Measurements from ENCODE around the gene FMC1.

FMC1 gene

DNA sequence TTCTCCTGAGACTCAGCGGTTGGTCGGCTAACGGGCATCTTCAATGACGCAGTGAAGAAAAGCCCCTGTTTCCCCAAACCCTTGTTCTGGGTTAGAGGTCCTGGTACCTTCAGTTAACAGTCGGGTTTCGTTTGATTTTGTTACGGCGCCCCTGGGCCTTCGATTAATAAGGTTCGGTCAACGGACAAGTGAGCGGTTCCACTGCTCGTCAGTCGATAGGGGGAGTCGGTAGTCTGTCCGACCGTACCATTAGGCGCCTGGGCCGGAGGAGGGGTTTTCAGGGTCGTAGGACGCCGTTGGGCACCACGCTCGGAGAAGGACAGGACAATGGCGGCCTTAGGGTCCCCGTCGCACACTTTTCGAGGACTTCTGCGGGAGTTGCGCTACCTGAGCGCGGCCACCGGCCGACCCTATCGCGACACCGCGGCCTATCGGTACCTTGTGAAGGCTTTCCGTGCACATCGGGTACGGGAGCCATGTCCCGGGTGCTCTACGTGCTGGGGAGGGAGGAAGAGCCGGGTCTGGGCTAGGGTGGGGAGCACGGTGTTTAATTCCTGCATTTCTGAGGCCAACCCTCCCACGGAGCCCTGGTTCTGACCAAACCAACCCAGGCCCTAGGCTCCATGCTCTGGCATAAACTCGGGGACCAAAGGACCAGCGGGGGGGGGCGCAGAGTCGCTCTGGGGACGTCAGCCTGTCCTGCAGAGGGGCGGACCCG is at the start of gene FMC1:
Gene FMC1, plus strand, starts transcription at position 280 of the 718 bp plus-strand sequence. Its CDS starts 48 bp downstream, at position 328.
- TF ChIP-seq, protein P1, sequence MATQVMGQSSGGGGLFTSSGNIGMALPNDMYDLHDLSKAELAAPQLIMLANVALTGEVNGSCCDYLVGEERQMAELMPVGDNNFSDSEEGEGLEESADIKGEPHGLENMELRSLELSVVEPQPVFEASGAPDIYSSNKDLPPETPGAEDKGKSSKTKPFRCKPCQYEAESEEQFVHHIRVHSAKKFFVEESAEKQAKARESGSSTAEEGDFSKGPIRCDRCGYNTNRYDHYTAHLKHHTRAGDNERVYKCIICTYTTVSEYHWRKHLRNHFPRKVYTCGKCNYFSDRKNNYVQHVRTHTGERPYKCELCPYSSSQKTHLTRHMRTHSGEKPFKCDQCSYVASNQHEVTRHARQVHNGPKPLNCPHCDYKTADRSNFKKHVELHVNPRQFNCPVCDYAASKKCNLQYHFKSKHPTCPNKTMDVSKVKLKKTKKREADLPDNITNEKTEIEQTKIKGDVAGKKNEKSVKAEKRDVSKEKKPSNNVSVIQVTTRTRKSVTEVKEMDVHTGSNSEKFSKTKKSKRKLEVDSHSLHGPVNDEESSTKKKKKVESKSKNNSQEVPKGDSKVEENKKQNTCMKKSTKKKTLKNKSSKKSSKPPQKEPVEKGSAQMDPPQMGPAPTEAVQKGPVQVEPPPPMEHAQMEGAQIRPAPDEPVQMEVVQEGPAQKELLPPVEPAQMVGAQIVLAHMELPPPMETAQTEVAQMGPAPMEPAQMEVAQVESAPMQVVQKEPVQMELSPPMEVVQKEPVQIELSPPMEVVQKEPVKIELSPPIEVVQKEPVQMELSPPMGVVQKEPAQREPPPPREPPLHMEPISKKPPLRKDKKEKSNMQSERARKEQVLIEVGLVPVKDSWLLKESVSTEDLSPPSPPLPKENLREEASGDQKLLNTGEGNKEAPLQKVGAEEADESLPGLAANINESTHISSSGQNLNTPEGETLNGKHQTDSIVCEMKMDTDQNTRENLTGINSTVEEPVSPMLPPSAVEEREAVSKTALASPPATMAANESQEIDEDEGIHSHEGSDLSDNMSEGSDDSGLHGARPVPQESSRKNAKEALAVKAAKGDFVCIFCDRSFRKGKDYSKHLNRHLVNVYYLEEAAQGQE (IDR thresholded peaks at IDR 0.05; ENCODE audit: low read depth) = no peak
- TF ChIP-seq YY1 (IDR thresholded peaks at IDR 0.05; ENCODE audit: low read depth) (peak; percentile 85), USF1 (IDR thresholded peaks at IDR 0.05) (no peak), TAF1 (IDR thresholded peaks at IDR 0.05; ENCODE audit: low read depth) (peak; percentile 78), CREB1 (IDR thresholded peaks at IDR 0.05; ENCODE audit: low read depth) (peak; percentile 74), EP300 (IDR thresholded peaks at IDR 0.05; ENCODE audit: borderline replicate concordance) (peak; percentile 38; the same call in 1 of the 2 replicates), EGR1 (IDR thresholded peaks at IDR 0.05) (no peak), TEAD4 (IDR thresholded peaks at IDR 0.05) (0 out of 2 replicates have a peak, but pooled peaks have one; percentile 8), FOXM1 (IDR thresholded peaks at IDR 0.05; ENCODE audit: borderline replicate concordance, low read depth) (peak; percentile 21; the same call in 1 of the 2 replicates), RAD21 (IDR thresholded peaks at IDR 0.05; ENCODE audit: low read depth) (peak; percentile 24; the same call in 1 of the 2 replicates), MAX (IDR thresholded peaks at IDR 0.05) (no peak; the same call in none of the 2 replicates), CEBPB (IDR thresholded peaks at IDR 0.05) (no peak), NFIC (IDR thresholded peaks at IDR 0.05) (0 out of 2 replicates have a peak, but pooled peaks have one; percentile 26), TCF12 (IDR thresholded peaks at IDR 0.05; ENCODE audit: low read depth) (no peak; the same call in 1 of the 2 replicates), ZBTB7A (IDR thresholded peaks at IDR 0.05; ENCODE audit: low read depth) (peak; percentile 93)

DNA sequence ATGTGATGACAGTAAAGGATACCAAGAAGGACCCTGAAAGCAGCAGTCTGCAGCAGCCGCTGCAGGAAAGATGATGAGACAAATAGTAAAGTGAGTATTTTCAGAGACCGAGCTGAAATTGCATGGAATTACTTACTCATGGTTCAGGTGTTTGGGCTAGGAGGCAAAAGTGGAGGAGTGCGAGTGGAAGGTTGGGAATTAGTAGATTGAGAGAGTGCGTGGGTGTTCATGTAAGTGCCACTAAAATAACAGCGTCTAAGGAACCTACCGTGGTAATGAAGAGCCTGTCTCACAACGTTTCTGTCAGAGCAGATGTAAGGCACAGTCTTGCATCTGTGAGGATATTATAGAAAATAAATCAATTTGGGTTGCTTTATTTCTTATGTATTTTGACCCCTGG is 48.3 kb upstream of the FMC1 start:
- TF ChIP-seq, protein P1 (IDR thresholded peaks at IDR 0.05; ENCODE audit: low read depth) = no peak
- TF ChIP-seq MAX (IDR thresholded peaks at IDR 0.05) (no peak), TCF12 (IDR thresholded peaks at IDR 0.05; ENCODE audit: low read depth) (no peak), TAF1 (IDR thresholded peaks at IDR 0.05; ENCODE audit: low read depth) (no peak), NFIC (IDR thresholded peaks at IDR 0.05) (no peak), ZBTB7A (IDR thresholded peaks at IDR 0.05; ENCODE audit: low read depth) (no peak), EGR1 (IDR thresholded peaks at IDR 0.05) (no peak), USF1 (IDR thresholded peaks at IDR 0.05) (no peak), YY1 (IDR thresholded peaks at IDR 0.05; ENCODE audit: low read depth) (no peak), CEBPB (IDR thresholded peaks at IDR 0.05) (no peak), CREB1 (IDR thresholded peaks at IDR 0.05; ENCODE audit: low read depth) (no peak), FOXM1 (IDR thresholded peaks at IDR 0.05; ENCODE audit: borderline replicate concordance, low read depth) (no peak), RAD21 (IDR thresholded peaks at IDR 0.05; ENCODE audit: low read depth) (no peak), TEAD4 (IDR thresholded peaks at IDR 0.05) (no peak)

- TF ChIP-seq FOXM1 (IDR thresholded peaks at IDR 0.05; ENCODE audit: borderline replicate concordance, low read depth) = no peak
Measured at GRCh38 chr7:139293534-139293933, 47.6 kb upstream of the FMC1 start.

GRCh38 chr7:139294241-139294640 is 46.9 kb upstream of the FMC1 start:
- no peak for TF ChIP-seq TAF1 (IDR thresholded peaks at IDR 0.05; ENCODE audit: low read depth)
- TF ChIP-seq CEBPB (IDR thresholded peaks at IDR 0.05) = no peak
- TF ChIP-seq FOXM1 (IDR thresholded peaks at IDR 0.05; ENCODE audit: borderline replicate concordance, low read depth) = no peak
- TF ChIP-seq CREB1 (IDR thresholded peaks at IDR 0.05; ENCODE audit: low read depth) = no peak
- TF ChIP-seq EP300 (IDR thresholded peaks at IDR 0.05; ENCODE audit: borderline replicate concordance) = no peak
- TF ChIP-seq ZBTB7A (IDR thresholded peaks at IDR 0.05; ENCODE audit: low read depth) = no peak

DNA sequence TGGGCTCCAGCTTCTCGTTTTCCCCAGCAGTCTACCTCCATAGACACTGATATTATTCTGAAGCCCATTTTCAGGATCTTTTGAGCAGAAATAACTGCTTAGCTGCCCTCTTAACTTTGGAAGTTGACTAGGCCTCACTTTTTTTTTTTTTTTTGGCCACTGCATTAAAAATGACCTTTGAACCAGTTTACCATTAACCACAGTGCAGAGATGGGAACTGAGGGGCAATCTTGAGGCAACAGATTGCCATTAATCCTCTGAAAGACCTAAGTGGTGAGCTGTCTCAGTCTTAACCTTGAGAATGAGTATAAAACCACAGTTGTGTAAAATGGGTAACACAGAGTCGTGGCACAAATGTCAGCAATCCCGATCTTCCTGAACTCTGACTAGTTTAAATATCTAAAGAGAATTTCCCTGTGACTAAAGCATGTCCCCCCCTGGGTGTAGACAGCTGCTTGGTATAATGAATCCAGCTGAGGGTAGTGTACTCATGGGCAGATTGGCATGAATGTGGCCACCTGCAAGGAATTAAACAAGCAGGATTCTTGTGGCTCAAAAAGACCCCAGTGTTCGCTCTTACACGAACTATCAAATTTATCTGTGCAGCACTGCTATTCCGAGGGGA is 46.1 kb upstream of the FMC1 start:
- TF ChIP-seq, protein P1 (IDR thresholded peaks at IDR 0.05; ENCODE audit: low read depth) = no peak
- TF ChIP-seq CEBPB (IDR thresholded peaks at IDR 0.05) = no peak

All from Ishikawa (cell line).